H1 (cell line): Measurements from ENCODE around the gene MRPS31. TPM values are rescaled to one million over a fixed set of nuclear protein-coding genes. Genes with fewer than 3 reads are reported as not detected.

Experiments
- CTCF ChIA-PET: fragments of 300-600 bp; sonication (Branson Sonifier 250); formaldehyde crosslinking; loops from one replicate; lab custom pipeline; 2021; ENCODE audit not compliant: partially characterized antibody; lab: Charles Lee
- POLR2A ChIA-PET: fragments of 300-600 bp; sonication (Branson Sonifier 250); formaldehyde crosslinking; loops from one replicate; lab custom pipeline; 2021; ENCODE audit warnings: inconsistent platforms; ENCODE audit not compliant: partially characterized antibody; lab: Charles Lee
- DNase-seq, 2 experiments: peaks; one replicate each; pipeline versions ENCODE4 v3.0.0 to v3.0.0-alpha.2; 2010 to 2022; ENCODE audit warnings: low spot score in 2 of 2, low read depth in 1 of 2, mixed read lengths in 1 of 2
- FAIRE-seq: peaks from 2 replicates; lab custom pipeline; 2011; peaks lifted over from hg19 to GRCh38; lab: Jason Lieb, UNC
- H2AFZ ChIP-seq: 2 replicates; pipeline ENCODE4 v1.8.1; 2012; ENCODE audit warnings: low read length, inconsistent platforms
- H2AK5ac ChIP-seq: 2 replicates; pipeline ENCODE4 v1.6.1; 2013; ENCODE audit warnings: low read depth, low read length
- H2BK120ac ChIP-seq: replicated peaks from 2 replicates; pipeline ENCODE3; 2013; ENCODE audit warnings: low read depth, low read length, inconsistent platforms
- H2BK12ac ChIP-seq: 2 replicates; pipeline ENCODE4 v1.6.1; 2013; ENCODE audit warnings: low read depth, low read length
- H2BK15ac ChIP-seq: 2 replicates; pipeline ENCODE4 v1.6.1; 2013; ENCODE audit warnings: low read length
- H2BK20ac ChIP-seq: 2 replicates; pipeline ENCODE4 v1.6.1; 2013; ENCODE audit warnings: low read length
- H2BK5ac ChIP-seq: 2 replicates; pipeline ENCODE4 v1.6.1; 2013; ENCODE audit warnings: low read depth, low read length
- H3K14ac ChIP-seq: 2 replicates; pipeline ENCODE4 v1.6.1; 2013; ENCODE audit warnings: inconsistent platforms; ENCODE audit not compliant: insufficient read length
- H3K18ac ChIP-seq: 2 replicates; pipeline ENCODE4 v1.6.1; 2013; ENCODE audit warnings: low read length; ENCODE audit errors: extremely low read depth
- H3K23ac ChIP-seq: 2 replicates; pipeline ENCODE4 v1.6.1; 2013; ENCODE audit warnings: inconsistent platforms; ENCODE audit not compliant: insufficient read length
- H3K23me2 ChIP-seq: 2 replicates; pipeline ENCODE4 v1.6.1; 2013; ENCODE audit warnings: low read depth, low read length
- H3K27ac ChIP-seq: 2 replicates; pipeline ENCODE4 v1.6.1; 2011; ENCODE audit warnings: low read depth, low read length, inconsistent platforms
- H3K27me3 ChIP-seq, 4 experiments: replicated peaks in 1 of 4; 1 replicate in 1 of 4; 2 replicates in 3 of 4; pipeline versions ENCODE4 v1.6.1 to v1.8.1; 2011 to 2013; ENCODE audit warnings: low read length in 3 of 4, mild to moderate bottlenecking in 3 of 4, inconsistent platforms in 2 of 4, mixed read lengths in 2 of 4, moderate library complexity in 1 of 4; ENCODE audit not compliant: control insufficient read depth in 3 of 4, insufficient read depth in 3 of 4; ENCODE audit errors: extremely low read depth in 1 of 4
- H3K36me3 ChIP-seq, 4 experiments: 2 replicates each; pipeline versions ENCODE4 v1.6.1 to v1.8.1; 2011 to 2013; ENCODE audit warnings: mild to moderate bottlenecking in 4 of 4, low read length in 3 of 4, moderate library complexity in 2 of 4, control low read depth in 1 of 4, inconsistent platforms in 1 of 4; ENCODE audit not compliant: insufficient read depth in 4 of 4, control insufficient read depth in 2 of 4
- H3K4ac ChIP-seq: replicated peaks from 2 replicates; pipeline ENCODE3; 2013; ENCODE audit warnings: low read length, low read depth, mixed read lengths, inconsistent platforms; ENCODE audit not compliant: insufficient read length
- H3K4me1 ChIP-seq, 4 experiments: replicated peaks in 1 of 4; 1 replicate in 1 of 4; 2 replicates in 3 of 4; pipeline versions ENCODE4 v1.6.1 to v1.8.1; 2011 to 2013; ENCODE audit warnings: low read length in 3 of 4, inconsistent platforms in 2 of 4, mixed read lengths in 1 of 4; ENCODE audit not compliant: insufficient read depth in 4 of 4, control insufficient read depth in 3 of 4
- H3K4me2 ChIP-seq, 2 experiments: 2 replicates each; pipeline versions ENCODE4 v1.6.1 to v1.8.1; 2011 to 2013; ENCODE audit warnings: low read depth in 2 of 2, low read length in 2 of 2, control low read depth in 1 of 2, inconsistent platforms in 1 of 2, mild to moderate bottlenecking in 1 of 2; ENCODE audit not compliant: insufficient read depth in 1 of 2
- H3K4me3 ChIP-seq, 4 experiments: fragments of 200-600, 300-600 bp in 1 of 4; sonication (generic), shearing (Covaris generic), sonication (Bioruptor Twin) in 1 of 4; 2 replicates each; pipeline versions ENCODE4 v1.5.1 to v1.8.1; 2011 to 2016; ENCODE audit warnings: low read length in 4 of 4, low read depth in 3 of 4, control low read depth in 2 of 4, inconsistent platforms in 2 of 4, mild to moderate bottlenecking in 2 of 4, mixed read lengths in 1 of 4, moderate library complexity in 1 of 4; ENCODE audit not compliant: insufficient read depth in 2 of 4; ENCODE audit errors: extremely low read depth in 1 of 4
- H3K56ac ChIP-seq: replicated peaks from 2 replicates; pipeline ENCODE3; 2013; ENCODE audit warnings: low read depth, mild to moderate bottlenecking, mixed read lengths, low read length, inconsistent platforms; ENCODE audit not compliant: insufficient read length
- H3K79me1 ChIP-seq: 2 replicates; pipeline ENCODE4 v1.6.1; 2013; ENCODE audit warnings: low read depth, low read length, control low read depth
- H3K79me2 ChIP-seq, 2 experiments: 2 replicates each; pipeline versions ENCODE4 v1.6.1 to v1.8.1; 2012 to 2013; ENCODE audit warnings: low read length in 2 of 2, mild to moderate bottlenecking in 2 of 2, inconsistent platforms in 1 of 2; ENCODE audit not compliant: insufficient read depth in 2 of 2, control insufficient read depth in 1 of 2
- H3K9ac ChIP-seq, 4 experiments: replicated peaks in 1 of 4; 1 replicate in 1 of 4; 2 replicates in 3 of 4; pipeline versions ENCODE4 v1.6.1 to v1.8.1; 2011 to 2013; ENCODE audit warnings: low read depth in 3 of 4, low read length in 3 of 4, control low read depth in 2 of 4, mild to moderate bottlenecking in 2 of 4, moderate library complexity in 2 of 4, inconsistent platforms in 1 of 4; ENCODE audit errors: extremely low read depth in 1 of 4
- H3K9me3 ChIP-seq, 2 experiments: 2 replicates each; pipeline versions ENCODE4 v1.6.1 to v1.8.1; 2012 to 2013; ENCODE audit warnings: mild to moderate bottlenecking in 2 of 2, moderate library complexity in 2 of 2, control low read depth in 1 of 2, inconsistent platforms in 1 of 2, low read depth in 1 of 2, low read length in 1 of 2, mixed read lengths in 1 of 2; ENCODE audit not compliant: insufficient read depth in 2 of 2
- H4K20me1 ChIP-seq, 2 experiments: replicated peaks in 1 of 2; 2 replicates each; pipeline versions ENCODE3 to v1.8.1; 2011 to 2013; ENCODE audit warnings: inconsistent platforms in 2 of 2, low read length in 2 of 2, mild to moderate bottlenecking in 1 of 2; ENCODE audit not compliant: insufficient read depth in 2 of 2, control insufficient read depth in 1 of 2
- H4K5ac ChIP-seq: 2 replicates; pipeline ENCODE4 v1.6.1; 2013; ENCODE audit warnings: low read length, low read depth, mixed read lengths, inconsistent platforms; ENCODE audit not compliant: insufficient read length
- H4K8ac ChIP-seq: 2 replicates; pipeline ENCODE4 v1.8.0; 2013; ENCODE audit warnings: mild to moderate bottlenecking, moderate library complexity, low read length, inconsistent platforms; ENCODE audit not compliant: insufficient read depth; ENCODE audit errors: extremely low read depth
- H4K91ac ChIP-seq: replicated peaks from 2 replicates; pipeline ENCODE3; 2013; ENCODE audit warnings: low read length, mixed read lengths, inconsistent platforms; ENCODE audit not compliant: insufficient read length
- CBX5 ChIP-seq: fragments of 300-800, 300-1000 bp; sonication (generic); IDR thresholded peaks from 2 replicates; pipeline ENCODE4 v1.7.1; 2016; ENCODE audit warnings: antibody characterized with exemption, low read length, low read depth
- CHD1 ChIP-seq: IDR thresholded peaks from 2 replicates; pipeline ENCODE4 v1.6.1; 2012; ENCODE audit warnings: low read depth, low read length, improper control_type of control experiment
- EZH2 ChIP-seq: fragments of 200-600 bp; sonication (generic); IDR thresholded peaks from 2 replicates; pipeline ENCODE4 v1.7.1; 2012; ENCODE audit warnings: low read depth, mild to moderate bottlenecking, moderate library complexity, low read length, inconsistent platforms; ENCODE audit not compliant: severe bottlenecking
- HDAC6 ChIP-seq: IDR thresholded peaks from one replicate; pipeline ENCODE4 v1.7.1; 2012; ENCODE audit warnings: low read depth, mild to moderate bottlenecking, inconsistent platforms, low read length, moderate library complexity
- JUND ChIP-seq: IDR thresholded peaks from 2 replicates; pipeline ENCODE4 v1.6.1; 2011; ENCODE audit warnings: mild to moderate bottlenecking, improper control_type of control experiment, low read length
- NRF1 ChIP-seq: IDR thresholded peaks from 2 replicates; pipeline ENCODE4 v1.6.1; 2011; ENCODE audit warnings: mild to moderate bottlenecking, low read depth, low read length, improper control_type of control experiment
- RBBP5 ChIP-seq: IDR thresholded peaks from 2 replicates; pipeline ENCODE4 v1.7.1; 2012; ENCODE audit warnings: low read depth, mild to moderate bottlenecking, inconsistent platforms, low read length, moderate library complexity, borderline replicate concordance
- SIRT6 ChIP-seq: IDR thresholded peaks from one replicate; pipeline ENCODE4 v1.7.1; 2012; ENCODE audit warnings: low read length, inconsistent platforms
- SRF ChIP-seq: IDR thresholded peaks from 2 replicates; pipeline ENCODE4 v1.6.1; 2011; ENCODE audit warnings: mild to moderate bottlenecking, low read depth, low read length, moderate library complexity
- TCF12 ChIP-seq: IDR thresholded peaks from 2 replicates; pipeline ENCODE4 v1.6.1; 2011; ENCODE audit warnings: low read depth, mild to moderate bottlenecking, low read length
- WGBS, 2 experiments: shearing (Covaris generic) in 1 of 2; methylation state at CpG; one replicate each; pipeline versions ENCODE4 v1.1.6 to v1.1.7; 2013 to 2015; ENCODE audit warnings: low lambda C conversion rate in 2 of 2, mixed read lengths in 2 of 2, inconsistent platforms in 1 of 2, low coverage in 1 of 2, missing lambda C conversion rate in 1 of 2; ENCODE audit not compliant: insufficient replicate concordance in 2 of 2, insufficient coverage in 1 of 2, insufficient read length in 1 of 2; ENCODE audit errors: extremely low coverage in 1 of 2, missing lambda C conversion rate in 1 of 2; 5-methylcytosine and 5-hydroxymethylcytosine counted together
- polyA plus RNA-seq, 7 experiments: library from polyadenylated mRNA; depleted of rRNA in 3 of 7; stranded (reverse) in 5 of 7; unstranded in 2 of 7; fragments of >200 nt in 5 of 7; fragments of 200-250 nt in 2 of 7; gene quantifications; 1 replicate in 5 of 7; 2 replicates in 1 of 7; 4 replicates in 1 of 7; pipeline versions ENCODE4 v1.2.1 to v1.2.3, GENCODE V29; 2011 to 2013; ENCODE audit warnings: missing spikeins in 2 of 7, mixed read lengths in 2 of 7
- total RNA-seq: library from RNA; stranded (reverse); fragmentation: NEBNext Ultra II Directional; extraction: Animal tissue kit (Norgen Biotek cat#: 25700); gene quantifications from 2 replicates; pipeline ENCODE4 v1.2.1, GENCODE V29; 2021

MRPS31 gene
- total and polyA plus RNA-seq, 2 of the 8 experiments (the other 6 are each of a cell fraction or from before 2014, with no cell fraction given), result 13.6 to 33.3 TPM

- Histone ChIP-seq H4K8ac (no peak overlapping the region), H3K79me2 (no peaks in the 10 kb centered on the region), H2BK5ac (no peak overlapping the region), H4K5ac (no peak overlapping the region), H2AK5ac (no peak overlapping the region), H4K91ac (no peak overlapping the region), H3K4ac (no peak overlapping the region), H3K23me2 (no peaks in the 10 kb centered on the region), H3K9me3 (no peaks in the 10 kb centered on the region), H2BK15ac (no peak overlapping the region), H3K23ac (no peak overlapping the region), H3K27me3 (no peaks in the 10 kb centered on the region), H3K79me1 (no peaks in the 10 kb centered on the region), H3K4me1 (no peaks in the 10 kb centered on the region; a peak in 1 of 7 replicates), H3K9ac (no peak overlapping the region), H4K20me1 (no peaks in the 10 kb centered on the region), H2AFZ (no peak overlapping the region), H3K36me3 (no peaks in the 10 kb centered on the region), H3K4me2 (no peak overlapping the region), H3K27ac (no peak overlapping the region), H2BK120ac (no peak overlapping the region), H2BK20ac (no peak overlapping the region), H3K18ac (no peak overlapping the region), H2BK12ac (no peak overlapping the region), H3K14ac (no peak overlapping the region), H3K56ac (no peak overlapping the region), H3K4me3 (no peak overlapping the region)
- ChIA-PET CTCF (interaction anchor here (0.6 to 5.3 kb wide), 7 partner anchors 9 to 250 kb away, joined by 3 to 38 read pairs (median 4); partner anchors contain the start of gene SLC25A15), POLR2A (interaction anchor here (0.7 to 2.3 kb wide), 2 partner anchors 10 to 54 kb away, joined by 3 to 10 read pairs; partner anchors contain the start of gene SLC25A15)
- DNase-seq (no peak), FAIRE-seq (no peak)
- no peak for TF ChIP-seq EZH2
- TF ChIP-seq SRF, result no peak
- no peak for TF ChIP-seq JUND
- TF ChIP-seq RBBP5, result no peak
- TF ChIP-seq CHD1, result no peak
- no peak for TF ChIP-seq CBX5
- TF ChIP-seq TCF12, result no peak
- TF ChIP-seq HDAC6, result no peak
- TF ChIP-seq SIRT6, result no peak
- TF ChIP-seq NRF1, result no peak
- 92% methylated on average over 5 of the region's 5 CpGs; no CpG with 5 or more reads in 1 of the 2 experiments for WGBS, 2 experiments
Observed at GRCh38 chr13:40779796-40780285, 8.9 kb upstream of the MRPS31 start.
